ENCODE measurements around the gene TGFA.

DNA sequence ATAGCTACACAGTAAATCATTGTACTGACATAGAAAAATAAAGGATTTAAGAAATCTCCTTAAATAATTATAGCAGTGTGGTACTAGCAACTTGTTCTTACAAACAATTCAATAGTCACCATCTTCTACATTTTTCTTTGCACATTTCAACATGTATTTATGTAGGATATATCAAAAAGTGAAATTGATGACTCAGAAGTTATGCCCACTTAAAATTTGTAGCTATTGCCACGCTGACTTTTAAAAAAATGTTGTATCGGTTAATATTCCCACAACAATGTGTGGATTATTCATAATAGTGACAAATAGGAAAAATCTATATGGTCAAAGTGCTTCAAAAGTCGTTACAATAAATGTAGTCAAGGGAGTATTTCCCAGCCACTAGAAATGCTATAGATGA is 6.7 kb downstream of the TGFA start:
- TF ChIP-seq, protein P1, sequence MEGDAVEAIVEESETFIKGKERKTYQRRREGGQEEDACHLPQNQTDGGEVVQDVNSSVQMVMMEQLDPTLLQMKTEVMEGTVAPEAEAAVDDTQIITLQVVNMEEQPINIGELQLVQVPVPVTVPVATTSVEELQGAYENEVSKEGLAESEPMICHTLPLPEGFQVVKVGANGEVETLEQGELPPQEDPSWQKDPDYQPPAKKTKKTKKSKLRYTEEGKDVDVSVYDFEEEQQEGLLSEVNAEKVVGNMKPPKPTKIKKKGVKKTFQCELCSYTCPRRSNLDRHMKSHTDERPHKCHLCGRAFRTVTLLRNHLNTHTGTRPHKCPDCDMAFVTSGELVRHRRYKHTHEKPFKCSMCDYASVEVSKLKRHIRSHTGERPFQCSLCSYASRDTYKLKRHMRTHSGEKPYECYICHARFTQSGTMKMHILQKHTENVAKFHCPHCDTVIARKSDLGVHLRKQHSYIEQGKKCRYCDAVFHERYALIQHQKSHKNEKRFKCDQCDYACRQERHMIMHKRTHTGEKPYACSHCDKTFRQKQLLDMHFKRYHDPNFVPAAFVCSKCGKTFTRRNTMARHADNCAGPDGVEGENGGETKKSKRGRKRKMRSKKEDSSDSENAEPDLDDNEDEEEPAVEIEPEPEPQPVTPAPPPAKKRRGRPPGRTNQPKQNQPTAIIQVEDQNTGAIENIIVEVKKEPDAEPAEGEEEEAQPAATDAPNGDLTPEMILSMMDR (IDR thresholded peaks at IDR 0.05), result no peak
- no peak for TF ChIP-seq ZFX (IDR thresholded peaks at IDR 0.05; ENCODE audit: borderline replicate concordance)
